Measurements from ENCODE around the gene KREMEN2. TPM values are rescaled to one million over a fixed set of nuclear protein-coding genes. Genes with fewer than 3 reads are reported as not detected.

Gene KREMEN2
- total and polyA plus RNA-seq, 9 of the 15 experiments (the other 6 are each of a cell fraction or from before 2014, with no cell fraction given) = 0.04 to 7.7 (median 1.5) TPM; not detected in 1

DNA sequence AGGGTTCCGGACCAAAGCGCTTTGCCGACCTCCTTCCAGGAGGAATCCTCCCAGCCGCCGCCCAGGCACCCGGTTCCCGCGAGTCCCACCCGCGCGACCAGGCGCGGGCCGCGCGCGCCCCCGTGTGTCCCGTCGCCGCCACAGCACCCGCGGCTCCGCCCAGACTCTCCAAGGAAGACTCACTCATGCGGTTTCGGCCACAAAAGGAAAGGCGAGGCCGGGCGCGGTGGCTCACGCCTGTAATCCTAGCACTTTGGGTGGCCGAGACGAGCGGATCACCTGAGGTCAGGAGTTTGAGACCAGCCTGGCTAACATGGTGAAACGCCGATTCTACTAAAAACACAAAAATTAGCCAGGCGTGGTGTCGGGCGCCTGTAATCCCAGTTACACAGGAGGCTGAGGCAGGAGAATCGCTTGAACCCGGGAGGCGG, 19.6 kb downstream of the KREMEN2 start (continued):
- TF ChIP-seq, protein P1, sequence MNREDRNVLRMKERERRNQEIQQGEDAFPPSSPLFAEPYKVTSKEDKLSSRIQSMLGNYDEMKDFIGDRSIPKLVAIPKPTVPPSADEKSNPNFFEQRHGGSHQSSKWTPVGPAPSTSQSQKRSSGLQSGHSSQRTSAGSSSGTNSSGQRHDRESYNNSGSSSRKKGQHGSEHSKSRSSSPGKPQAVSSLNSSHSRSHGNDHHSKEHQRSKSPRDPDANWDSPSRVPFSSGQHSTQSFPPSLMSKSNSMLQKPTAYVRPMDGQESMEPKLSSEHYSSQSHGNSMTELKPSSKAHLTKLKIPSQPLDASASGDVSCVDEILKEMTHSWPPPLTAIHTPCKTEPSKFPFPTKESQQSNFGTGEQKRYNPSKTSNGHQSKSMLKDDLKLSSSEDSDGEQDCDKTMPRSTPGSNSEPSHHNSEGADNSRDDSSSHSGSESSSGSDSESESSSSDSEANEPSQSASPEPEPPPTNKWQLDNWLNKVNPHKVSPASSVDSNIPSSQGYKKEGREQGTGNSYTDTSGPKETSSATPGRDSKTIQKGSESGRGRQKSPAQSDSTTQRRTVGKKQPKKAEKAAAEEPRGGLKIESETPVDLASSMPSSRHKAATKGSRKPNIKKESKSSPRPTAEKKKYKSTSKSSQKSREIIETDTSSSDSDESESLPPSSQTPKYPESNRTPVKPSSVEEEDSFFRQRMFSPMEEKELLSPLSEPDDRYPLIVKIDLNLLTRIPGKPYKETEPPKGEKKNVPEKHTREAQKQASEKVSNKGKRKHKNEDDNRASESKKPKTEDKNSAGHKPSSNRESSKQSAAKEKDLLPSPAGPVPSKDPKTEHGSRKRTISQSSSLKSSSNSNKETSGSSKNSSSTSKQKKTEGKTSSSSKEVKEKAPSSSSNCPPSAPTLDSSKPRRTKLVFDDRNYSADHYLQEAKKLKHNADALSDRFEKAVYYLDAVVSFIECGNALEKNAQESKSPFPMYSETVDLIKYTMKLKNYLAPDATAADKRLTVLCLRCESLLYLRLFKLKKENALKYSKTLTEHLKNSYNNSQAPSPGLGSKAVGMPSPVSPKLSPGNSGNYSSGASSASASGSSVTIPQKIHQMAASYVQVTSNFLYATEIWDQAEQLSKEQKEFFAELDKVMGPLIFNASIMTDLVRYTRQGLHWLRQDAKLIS (CRISPR knock-in tag; IDR thresholded peaks at IDR 0.05) = no peak
- no peak for TF ChIP-seq PHB (CRISPR knock-in tag; IDR thresholded peaks at IDR 0.05)
- TF ChIP-seq, protein P2, sequence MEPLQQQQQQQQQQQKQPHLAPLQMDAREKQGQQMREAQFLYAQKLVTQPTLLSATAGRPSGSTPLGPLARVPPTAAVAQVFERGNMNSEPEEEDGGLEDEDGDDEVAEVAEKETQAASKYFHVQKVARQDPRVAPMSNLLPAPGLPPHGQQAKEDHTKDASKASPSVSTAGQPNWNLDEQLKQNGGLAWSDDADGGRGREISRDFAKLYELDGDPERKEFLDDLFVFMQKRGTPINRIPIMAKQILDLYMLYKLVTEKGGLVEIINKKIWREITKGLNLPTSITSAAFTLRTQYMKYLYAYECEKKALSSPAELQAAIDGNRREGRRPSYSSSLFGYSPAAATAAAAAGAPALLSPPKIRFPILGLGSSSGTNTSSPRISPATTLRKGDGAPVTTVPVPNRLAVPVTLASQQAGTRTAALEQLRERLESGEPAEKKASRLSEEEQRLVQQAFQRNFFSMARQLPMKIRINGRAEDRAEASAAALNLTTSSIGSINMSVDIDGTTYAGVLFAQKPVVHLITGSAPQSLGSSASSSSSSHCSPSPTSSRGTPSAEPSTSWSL (CRISPR knock-in tag; IDR thresholded peaks at IDR 0.05; ENCODE audit: borderline replicate concordance) = no peak
- TF ChIP-seq THRAP3 (IDR thresholded peaks at IDR 0.05; ENCODE audit: borderline replicate concordance) = peak; percentile 21; the same call in 1 of the 2 replicates
- TF ChIP-seq, protein P3, sequence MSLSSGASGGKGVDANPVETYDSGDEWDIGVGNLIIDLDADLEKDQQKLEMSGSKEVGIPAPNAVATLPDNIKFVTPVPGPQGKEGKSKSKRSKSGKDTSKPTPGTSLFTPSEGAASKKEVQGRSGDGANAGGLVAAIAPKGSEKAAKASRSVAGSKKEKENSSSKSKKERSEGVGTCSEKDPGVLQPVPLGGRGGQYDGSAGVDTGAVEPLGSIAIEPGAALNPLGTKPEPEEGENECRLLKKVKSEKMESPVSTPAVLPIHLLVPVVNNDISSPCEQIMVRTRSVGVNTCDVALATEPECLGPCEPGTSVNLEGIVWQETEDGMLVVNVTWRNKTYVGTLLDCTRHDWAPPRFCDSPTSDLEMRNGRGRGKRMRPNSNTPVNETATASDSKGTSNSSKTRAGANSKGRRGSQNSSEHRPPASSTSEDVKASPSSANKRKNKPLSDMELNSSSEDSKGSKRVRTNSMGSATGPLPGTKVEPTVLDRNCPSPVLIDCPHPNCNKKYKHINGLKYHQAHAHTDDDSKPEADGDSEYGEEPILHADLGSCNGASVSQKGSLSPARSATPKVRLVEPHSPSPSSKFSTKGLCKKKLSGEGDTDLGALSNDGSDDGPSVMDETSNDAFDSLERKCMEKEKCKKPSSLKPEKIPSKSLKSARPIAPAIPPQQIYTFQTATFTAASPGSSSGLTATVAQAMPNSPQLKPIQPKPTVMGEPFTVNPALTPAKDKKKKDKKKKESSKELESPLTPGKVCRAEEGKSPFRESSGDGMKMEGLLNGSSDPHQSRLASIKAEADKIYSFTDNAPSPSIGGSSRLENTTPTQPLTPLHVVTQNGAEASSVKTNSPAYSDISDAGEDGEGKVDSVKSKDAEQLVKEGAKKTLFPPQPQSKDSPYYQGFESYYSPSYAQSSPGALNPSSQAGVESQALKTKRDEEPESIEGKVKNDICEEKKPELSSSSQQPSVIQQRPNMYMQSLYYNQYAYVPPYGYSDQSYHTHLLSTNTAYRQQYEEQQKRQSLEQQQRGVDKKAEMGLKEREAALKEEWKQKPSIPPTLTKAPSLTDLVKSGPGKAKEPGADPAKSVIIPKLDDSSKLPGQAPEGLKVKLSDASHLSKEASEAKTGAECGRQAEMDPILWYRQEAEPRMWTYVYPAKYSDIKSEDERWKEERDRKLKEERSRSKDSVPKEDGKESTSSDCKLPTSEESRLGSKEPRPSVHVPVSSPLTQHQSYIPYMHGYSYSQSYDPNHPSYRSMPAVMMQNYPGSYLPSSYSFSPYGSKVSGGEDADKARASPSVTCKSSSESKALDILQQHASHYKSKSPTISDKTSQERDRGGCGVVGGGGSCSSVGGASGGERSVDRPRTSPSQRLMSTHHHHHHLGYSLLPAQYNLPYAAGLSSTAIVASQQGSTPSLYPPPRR (CRISPR knock-in tag; IDR thresholded peaks at IDR 0.05; ENCODE audit: borderline replicate concordance) = no peak
- no peak for TF ChIP-seq PPARD (CRISPR knock-in tag; IDR thresholded peaks at IDR 0.05)
- TF ChIP-seq MTA2 (IDR thresholded peaks at IDR 0.05; ENCODE audit: low read depth) = no peak
- TF ChIP-seq, protein P4, sequence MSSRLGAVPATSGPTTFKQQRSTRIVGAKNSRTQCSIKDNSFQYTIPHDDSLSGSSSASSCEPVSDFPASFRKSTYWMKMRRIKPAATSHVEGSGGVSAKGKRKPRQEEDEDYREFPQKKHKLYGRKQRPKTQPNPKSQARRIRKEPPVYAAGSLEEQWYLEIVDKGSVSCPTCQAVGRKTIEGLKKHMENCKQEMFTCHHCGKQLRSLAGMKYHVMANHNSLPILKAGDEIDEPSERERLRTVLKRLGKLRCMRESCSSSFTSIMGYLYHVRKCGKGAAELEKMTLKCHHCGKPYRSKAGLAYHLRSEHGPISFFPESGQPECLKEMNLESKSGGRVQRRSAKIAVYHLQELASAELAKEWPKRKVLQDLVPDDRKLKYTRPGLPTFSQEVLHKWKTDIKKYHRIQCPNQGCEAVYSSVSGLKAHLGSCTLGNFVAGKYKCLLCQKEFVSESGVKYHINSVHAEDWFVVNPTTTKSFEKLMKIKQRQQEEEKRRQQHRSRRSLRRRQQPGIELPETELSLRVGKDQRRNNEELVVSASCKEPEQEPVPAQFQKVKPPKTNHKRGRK (tag; IDR thresholded peaks at IDR 0.05) = no peak
- TF ChIP-seq TSC22D4 (tag; IDR thresholded peaks at IDR 0.05) = no peak
- no peak for TF ChIP-seq MTF1 (CRISPR knock-in tag; IDR thresholded peaks at IDR 0.05; ENCODE audit: borderline replicate concordance)
- no peak for TF ChIP-seq NR3C1 (CRISPR knock-in tag; IDR thresholded peaks at IDR 0.05)
- TF ChIP-seq, protein P5, sequence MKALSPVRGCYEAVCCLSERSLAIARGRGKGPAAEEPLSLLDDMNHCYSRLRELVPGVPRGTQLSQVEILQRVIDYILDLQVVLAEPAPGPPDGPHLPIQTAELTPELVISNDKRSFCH (CRISPR knock-in tag; IDR thresholded peaks at IDR 0.05) = no peak
- TF ChIP-seq, protein P5 (tag; IDR thresholded peaks at IDR 0.05) = peak; percentile 29; the same call in 1 of the 2 replicates
- no peak for TF ChIP-seq FOXM1 (IDR thresholded peaks at IDR 0.05; ENCODE audit: low read depth)
- no peak for TF ChIP-seq FOXM1 (CRISPR knock-in tag; IDR thresholded peaks at IDR 0.05; ENCODE audit: low read depth)
- no peak for TF ChIP-seq ETV1 (tag; conservative IDR thresholded peaks at IDR 0.05; ENCODE audit: low read depth)

Measured in K562 (cell line).